PC-3 (cell line): Measurements from ENCODE around the gene PRPF4. TPM values are rescaled to one million over a fixed set of nuclear protein-coding genes. Genes with fewer than 3 reads are reported as not detected.
"Not testable (repeated sequence)": the region's sequence is repeated elsewhere in the genome, so short reads cannot be mapped to it uniquely, and the experiment has no call there.

Experiments used
- ATAC-seq: fragments of 200-7000 bp; cut with Tn5 transposase; 2 replicates; pipeline ENCODE4 v1.9.1; 2020; ENCODE audit warnings: mild to moderate bottlenecking, moderate library complexity
- BruUV-seq: library from RNA; stranded (reverse); fragments of 400-500 nt; replicated peaks from 2 replicates; lab custom pipeline; 2021; lab: Mats Ljungman, UMichigan
- CTCF ChIA-PET: fragments of 300-600 bp; sonication (Branson Sonifier 250); formaldehyde crosslinking; loops from one replicate; lab custom pipeline; 2022; ENCODE audit warnings: antibody characterized with exemption; lab: Charles Lee
- POLR2A ChIA-PET: fragments of 300-600 bp; sonication (Branson Sonifier 250); formaldehyde crosslinking; loops from one replicate; lab custom pipeline; 2022; ENCODE audit warnings: antibody characterized with exemption; ENCODE audit not compliant: unreplicated experiment; lab: Charles Lee
- DNase-seq: peaks from one replicate; pipeline ENCODE4 v3.0.0-alpha.2; 2015
- H2AFZ ChIP-seq: fragments of 300-600 bp; sonication (generic); 2 replicates; pipeline ENCODE4 v1.6.0; 2016; ENCODE audit warnings: antibody characterized with exemption, low read length
- H3F3A ChIP-seq: fragments of 300-600 bp; sonication (generic); one replicate; pipeline ENCODE4 v1.6.0; 2017; ENCODE audit warnings: antibody characterized with exemption, low read length, control low read depth, mild to moderate bottlenecking; ENCODE audit not compliant: unreplicated experiment
- H3K27ac ChIP-seq: fragments of 300-600 bp; sonication (generic); 2 replicates; pipeline ENCODE4 v1.5.1; 2016; ENCODE audit warnings: mild to moderate bottlenecking, low read length
- H3K27me3 ChIP-seq: fragments of 300-600 bp; sonication (generic); 2 replicates; pipeline ENCODE4 v1.6.1; 2016; ENCODE audit warnings: low read length, mixed read lengths
- H3K36me3 ChIP-seq: fragments of 300-600 bp; sonication (generic); 2 replicates; pipeline ENCODE4 v1.6.1; 2016; ENCODE audit warnings: low read depth, mixed run types, low read length, mixed read lengths
- H3K4me1 ChIP-seq: fragments of 300-600 bp; sonication (generic); 2 replicates; pipeline ENCODE4 v1.5.1; 2016; ENCODE audit warnings: low read length; ENCODE audit not compliant: insufficient read depth
- H3K4me2 ChIP-seq: fragments of 300-600 bp; sonication (generic); 2 replicates; pipeline ENCODE4 v1.6.0; 2016; ENCODE audit warnings: low read length
- H3K4me3 ChIP-seq: fragments of 300-600 bp; sonication (generic); 2 replicates; pipeline ENCODE4 v1.5.1; 2016; ENCODE audit warnings: mild to moderate bottlenecking, low read length, mixed read lengths
- H3K79me2 ChIP-seq: fragments of 300-600 bp; sonication (generic); 2 replicates; pipeline ENCODE4 v1.6.1; 2017; ENCODE audit warnings: low read length, mixed read lengths
- H3K9ac ChIP-seq: fragments of 300-600 bp; sonication (generic); 2 replicates; pipeline ENCODE4 v1.6.0; 2016; ENCODE audit warnings: mild to moderate bottlenecking, low read length
- H3K9me2 ChIP-seq: fragments of 300-600 bp; sonication (generic); replicated peaks from 2 replicates; pipeline ENCODE4 v1.6.1; 2016; ENCODE audit warnings: mixed run types, low read length, mixed read lengths
- H3K9me3 ChIP-seq: fragments of 300-600 bp; sonication (generic); 2 replicates; pipeline ENCODE4 v1.6.1; 2016; ENCODE audit warnings: low read length, mixed read lengths
- H4K20me1 ChIP-seq: fragments of 300-600 bp; sonication (generic); 2 replicates; pipeline ENCODE4 v1.6.1; 2016; ENCODE audit warnings: low read length, mixed read lengths
- CTCF ChIP-seq: fragments of 300-600 bp; sonication (generic); conservative IDR thresholded peaks from 2 replicates; pipeline ENCODE4 v1.5.1; 2017; ENCODE audit warnings: antibody characterized with exemption, low read depth, mild to moderate bottlenecking, low read length
- EZH2 ChIP-seq: fragments of 300-600 bp; sonication (generic); IDR thresholded peaks from one replicate; pipeline ENCODE4 v1.6.1; 2017; ENCODE audit warnings: antibody characterized with exemption, mild to moderate bottlenecking, low read length; ENCODE audit not compliant: unreplicated experiment
- EZH2phosphoT487 ChIP-seq: fragments of 300-600 bp; sonication (generic); IDR thresholded peaks from 2 replicates; pipeline ENCODE4 v1.6.1; 2018; ENCODE audit warnings: mild to moderate bottlenecking, antibody characterized with exemption, low read length, borderline replicate concordance
- intact Hi-C: fragments of 100-400 bp; cut with micrococcal nuclease; formaldehyde crosslinking; loops from 2 replicates; pipeline ENCODE4 v1.9.0; 2023
- total RNA-seq: library from RNA; depleted of rRNA; stranded (reverse); fragments of >200 nt; gene quantifications from 2 replicates; pipeline ENCODE4 v1.2.3, GENCODE V29; 2014

PRPF4 gene
- total RNA-seq, 1 experiment from 2014 or later, result 32.1 TPM

DNA sequence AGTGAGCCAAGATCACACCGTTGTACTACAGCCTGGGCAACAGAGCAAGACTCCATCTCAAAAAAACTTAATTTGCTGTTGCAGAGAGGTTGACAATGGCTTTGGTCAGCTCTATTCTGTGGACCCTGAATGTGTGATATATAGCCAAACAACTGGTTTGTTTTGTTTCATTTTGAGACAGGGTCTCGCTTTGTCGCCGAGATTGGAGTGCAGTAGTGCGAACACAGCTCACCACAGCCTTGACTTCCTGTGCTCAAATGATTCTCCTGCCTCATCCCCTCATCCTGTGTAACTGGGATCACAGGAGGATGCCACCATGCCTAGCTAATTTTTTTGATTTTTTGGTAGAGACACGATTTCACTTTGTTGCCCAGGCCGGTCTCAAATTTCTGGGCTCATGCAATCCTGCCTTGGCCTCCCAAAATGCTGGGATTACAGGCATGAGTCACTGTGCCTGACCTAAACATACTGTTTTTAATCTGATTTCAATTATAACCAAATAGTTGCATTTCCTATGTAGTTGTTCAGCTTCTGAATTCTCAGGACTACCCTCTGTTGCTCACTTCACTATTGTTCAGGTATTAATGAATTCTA, 17.9 kb downstream of the PRPF4 start:
- CTCF ChIA-PET, result no interaction called here
- no peak for ATAC-seq
- POLR2A ChIA-PET, result no interaction called here

GRCh38 chr9:113296247-113296646, 20.8 kb downstream of the PRPF4 start:
- ATAC-seq, intact Hi-C loops, H3F3A ChIP-seq, POLR2A ChIA-PET, H3K4me1 ChIP-seq, BruUV-seq, CTCF ChIA-PET, H3K79me2 ChIP-seq, DNase-seq, H3K4me2 ChIP-seq, H3K27ac ChIP-seq, H3K9ac ChIP-seq, H3K27me3 ChIP-seq, H3K4me3 ChIP-seq, H3K9me2 ChIP-seq, H3K9me3 ChIP-seq, H4K20me1 ChIP-seq, H2AFZ ChIP-seq: not testable (repeated sequence)
- H3K36me3 ChIP-seq, result 0 out of 2 replicates have a peak, but pooled peaks cover 14% of the 10 kb centered on the region

More for the DNA sequence above, 17.9 kb downstream of the PRPF4 start:
- no peaks in the 10 kb centered on the region for H4K20me1 ChIP-seq
- H2AFZ ChIP-seq, result no peak overlapping the region
- H3K4me3 ChIP-seq, result no peak overlapping the region
- H3K27me3 ChIP-seq, result no peaks in the 10 kb centered on the region
- H3K36me3 ChIP-seq, result peaks cover 40% of the 10 kb centered on the region; the same call in 1 of the 2 replicates
- H3K4me1 ChIP-seq, result no peaks in the 10 kb centered on the region
- H3F3A ChIP-seq, result no peaks in the 10 kb centered on the region
- H3K9me2 ChIP-seq, result no peaks in the 10 kb centered on the region
- intact Hi-C loops, result no loop called here
- no peak for DNase-seq
- no peaks in the 10 kb centered on the region for H3K9me3 ChIP-seq
- no peak overlapping the region for H3K27ac ChIP-seq
- BruUV-seq, result no TSS peak
- no peak overlapping the region for H3K4me2 ChIP-seq
- H3K79me2 ChIP-seq, result no peaks in the 10 kb centered on the region
- no peak overlapping the region for H3K9ac ChIP-seq
- TF ChIP-seq CTCF (no peak), EZH2phosphoT487 (no peak), EZH2 (no peak)

DNA sequence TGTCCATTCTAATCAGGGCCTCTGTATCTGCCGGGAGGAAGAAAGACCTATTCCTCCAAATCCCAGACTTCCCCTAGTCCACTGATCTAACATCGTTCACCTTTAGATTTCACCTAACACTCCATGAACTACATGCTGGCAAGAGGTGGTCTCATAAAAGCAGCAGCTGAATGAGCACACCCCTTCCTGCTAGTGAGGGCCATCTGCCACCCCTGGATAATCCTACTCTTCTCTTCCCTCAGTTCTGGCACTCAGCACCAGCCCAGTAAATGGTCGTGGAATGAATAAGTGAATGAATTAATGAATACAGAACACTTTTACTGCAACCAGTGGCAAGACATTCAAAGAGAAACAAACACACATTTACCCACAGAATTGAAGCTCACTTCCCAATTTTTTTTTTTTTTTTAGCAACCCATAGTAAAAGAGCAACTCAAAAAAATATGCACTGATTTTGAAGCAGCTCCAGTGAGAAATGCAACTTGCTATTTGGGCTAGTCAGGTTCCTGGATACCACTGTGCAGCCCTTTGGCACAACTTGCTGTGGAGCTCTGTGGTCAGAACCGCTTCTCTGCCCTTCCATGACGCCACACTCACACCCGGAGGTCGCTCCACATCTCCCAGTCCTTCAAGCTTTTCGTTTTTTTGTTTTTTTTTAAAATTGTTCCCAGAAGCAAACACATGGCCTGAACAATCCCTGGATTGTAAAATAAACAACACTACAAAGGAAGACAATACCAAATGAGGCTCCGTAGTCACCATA, 21.5 kb downstream of the PRPF4 start:
- DNase-seq (no peak), ATAC-seq (no peak)
- H3F3A ChIP-seq, result no peaks in the 10 kb centered on the region
- no peak for TF ChIP-seq EZH2phosphoT487
- H3K27ac ChIP-seq, result no peak overlapping the region
- no peaks in the 10 kb centered on the region for H4K20me1 ChIP-seq
- H3K4me2 ChIP-seq, result no peak overlapping the region
- intact Hi-C loops, result no loop called here
- H3K79me2 ChIP-seq, result no peaks in the 10 kb centered on the region
- H3K9ac ChIP-seq, result no peak overlapping the region
- no peaks in the 10 kb centered on the region for H3K27me3 ChIP-seq
- no TSS peak for BruUV-seq
- no peak overlapping the region for H3K4me3 ChIP-seq
- no peaks in the 10 kb centered on the region for H3K4me1 ChIP-seq
- CTCF ChIA-PET, result no interaction called here
- H2AFZ ChIP-seq, result no peak overlapping the region
- H3K9me3 ChIP-seq, result no peaks in the 10 kb centered on the region
- POLR2A ChIA-PET, result no interaction called here
- no peaks in the 10 kb centered on the region for H3K9me2 ChIP-seq
- 0 out of 2 replicates have a peak, but pooled peaks cover 7% of the 10 kb centered on the region for H3K36me3 ChIP-seq
